NT2/D1 (cell line): Measurements from ENCODE around the gene ANTXRL.
"Not testable (repeated sequence)": the region's sequence is repeated elsewhere in the genome, so short reads cannot be mapped to it uniquely, and the experiment has no call there.

Experiments used
- DNase-seq: peaks from one replicate; pipeline ENCODE4 v3.0.0-alpha.2; 2011; ENCODE audit warnings: low read depth, low spot score
- H3K27me3 ChIP-seq: 2 replicates; pipeline ENCODE4 v1.6.0; 2011; ENCODE audit warnings: mild to moderate bottlenecking; ENCODE audit not compliant: insufficient read length, insufficient read depth
- H3K36me3 ChIP-seq: 2 replicates; pipeline ENCODE4 v1.6.1; 2011; ENCODE audit warnings: mild to moderate bottlenecking, low read length, mixed read lengths; ENCODE audit not compliant: insufficient read depth, insufficient read length
- H3K4me1 ChIP-seq: 2 replicates; pipeline ENCODE4 v1.5.1; 2011; ENCODE audit not compliant: insufficient read depth, insufficient read length
- H3K4me3 ChIP-seq: 2 replicates; pipeline ENCODE4 v1.5.1; 2011; ENCODE audit warnings: low read depth; ENCODE audit not compliant: insufficient read length
- H3K9ac ChIP-seq: 2 replicates; pipeline ENCODE4 v1.6.0; 2011; ENCODE audit warnings: low read depth; ENCODE audit not compliant: insufficient read length
- H3K9me3 ChIP-seq: 2 replicates; pipeline ENCODE4 v1.5.1; 2011; ENCODE audit warnings: mild to moderate bottlenecking, low read length; ENCODE audit not compliant: insufficient read depth
- SUZ12 ChIP-seq: IDR thresholded peaks from 2 replicates; pipeline ENCODE4 v1.6.1; 2011; ENCODE audit not compliant: insufficient read length, insufficient read depth; ENCODE audit errors: extremely low read depth
- YY1 ChIP-seq: IDR thresholded peaks from 2 replicates; pipeline ENCODE4 v1.6.1; 2011; ENCODE audit not compliant: insufficient read length, insufficient read depth
- ZNF274 ChIP-seq: IDR thresholded peaks from 2 replicates; pipeline ENCODE4 v1.6.1; 2011; ENCODE audit warnings: mild to moderate bottlenecking, low read depth, low read length

The ANTXRL gene

DNA sequence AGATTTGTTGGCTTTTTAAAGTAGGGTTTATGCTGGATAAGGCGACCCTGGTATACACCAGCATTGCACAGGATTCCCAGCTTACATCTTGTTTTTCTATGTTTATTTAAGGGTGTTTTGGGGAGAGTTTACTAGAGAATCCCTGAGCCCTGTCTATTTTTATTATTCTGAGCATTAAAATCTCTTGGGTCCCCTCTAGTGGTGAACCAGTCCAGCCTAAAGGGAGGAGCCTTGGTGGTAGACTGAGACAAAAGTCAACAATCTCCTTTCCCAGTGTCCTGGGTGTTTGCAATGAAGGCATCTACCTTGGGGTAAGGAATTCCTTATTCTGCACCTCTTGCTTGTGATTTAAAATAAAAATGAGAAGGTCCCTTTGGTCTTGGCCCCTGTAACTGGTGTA, 38.2 kb downstream of the ANTXRL start:
- H3K4me1 ChIP-seq = peaks cover 10% of the 10 kb centered on the region
- no peak for DNase-seq
- no peak overlapping the region for H3K4me3 ChIP-seq
- peaks cover 4% of the 10 kb centered on the region for H3K27me3 ChIP-seq
- no peaks in the 10 kb centered on the region for H3K36me3 ChIP-seq
- TF ChIP-seq SUZ12 = no peak
- TF ChIP-seq YY1 = no peak
- no peak for TF ChIP-seq ZNF274
- H3K9ac ChIP-seq = no peak overlapping the region
- no peaks in the 10 kb centered on the region for H3K9me3 ChIP-seq

DNA sequence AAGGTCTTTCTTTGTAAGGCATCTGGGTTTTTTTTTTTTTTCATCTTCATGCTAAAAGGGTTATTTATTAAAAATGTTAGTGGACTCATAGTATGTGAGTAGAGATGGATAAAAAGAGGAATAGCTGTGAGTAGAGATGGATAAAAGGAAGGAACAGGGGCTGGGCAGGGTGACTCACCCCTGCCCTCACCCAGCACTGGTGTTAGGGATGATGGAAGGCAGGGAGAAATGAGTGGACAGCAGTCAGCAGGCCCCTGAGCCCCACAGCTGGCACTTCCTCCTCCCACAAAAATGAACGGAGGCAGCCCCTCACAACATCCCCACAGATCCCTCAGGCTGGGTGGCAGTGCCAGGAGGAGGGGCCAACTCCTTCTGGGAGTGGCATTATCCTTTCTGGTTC, 39.3 kb downstream of the ANTXRL start:
- TF ChIP-seq YY1 (no peak), SUZ12 (no peak), ZNF274 (no peak)
- Histone ChIP-seq H3K36me3 (no peaks in the 10 kb centered on the region), H3K27me3 (peaks cover 4% of the 10 kb centered on the region), H3K4me3 (no peak overlapping the region), H3K9me3 (no peaks in the 10 kb centered on the region), H3K9ac (no peak overlapping the region), H3K4me1 (peaks cover 10% of the 10 kb centered on the region)
- DNase-seq = no peak

DNA sequence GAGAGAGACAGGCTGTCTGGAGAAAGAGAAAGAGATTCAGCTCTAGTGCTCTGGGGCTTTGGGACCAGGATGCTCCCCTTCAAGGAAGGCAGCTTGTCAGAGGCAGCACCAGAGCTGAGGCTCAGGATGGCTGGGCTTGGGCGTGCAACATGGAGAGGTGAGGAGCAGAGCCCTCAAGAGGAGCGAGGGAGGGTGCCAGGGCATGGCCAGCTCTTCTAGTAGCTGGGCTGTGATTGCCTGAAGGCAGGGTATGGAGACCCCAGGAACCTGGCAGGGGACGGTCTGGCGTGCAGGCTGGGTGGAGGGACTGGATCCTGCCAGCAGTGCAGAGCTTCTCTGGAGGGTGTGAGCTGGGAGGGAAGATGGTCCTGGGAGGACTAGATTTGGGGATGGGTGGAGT, 40.2 kb downstream of the ANTXRL start:
- no peak overlapping the region for H3K4me3 ChIP-seq
- H3K9ac ChIP-seq = no peak overlapping the region
- peaks cover 5% of the 10 kb centered on the region for H3K27me3 ChIP-seq
- H3K9me3 ChIP-seq = no peaks in the 10 kb centered on the region
- H3K4me1 ChIP-seq = peaks cover 10% of the 10 kb centered on the region
- no peak for DNase-seq
- TF ChIP-seq ZNF274 (no peak), SUZ12 (no peak), YY1 (no peak)
- no peaks in the 10 kb centered on the region for H3K36me3 ChIP-seq

DNA sequence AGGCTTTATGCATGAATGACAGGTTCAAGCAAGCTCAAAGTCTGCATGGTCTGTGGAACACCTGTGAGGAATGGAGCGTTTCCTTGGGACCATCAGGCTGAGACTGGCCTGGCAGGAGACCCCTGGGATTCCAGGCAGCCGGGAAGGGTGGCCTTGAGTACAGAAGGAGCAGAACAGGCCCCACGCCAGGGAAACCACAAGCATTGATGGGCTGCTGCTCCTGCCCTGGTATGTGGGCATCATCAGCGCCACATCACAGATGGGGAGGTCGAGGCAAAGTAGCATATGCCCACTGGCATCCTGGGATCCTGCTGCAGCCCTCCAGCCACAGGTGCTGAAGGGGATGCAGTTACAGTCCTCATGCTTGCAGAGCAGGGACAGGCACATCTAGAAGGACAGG, 40.9 kb downstream of the ANTXRL start:
- Histone ChIP-seq H3K4me3 (no peak overlapping the region), H3K4me1 (peaks cover 10% of the 10 kb centered on the region), H3K9me3 (no peaks in the 10 kb centered on the region), H3K27me3 (peaks cover 7% of the 10 kb centered on the region), H3K36me3 (no peaks in the 10 kb centered on the region), H3K9ac (no peak overlapping the region)
- TF ChIP-seq YY1 (no peak), SUZ12 (no peak), ZNF274 (no peak)
- DNase-seq = no peak

DNA sequence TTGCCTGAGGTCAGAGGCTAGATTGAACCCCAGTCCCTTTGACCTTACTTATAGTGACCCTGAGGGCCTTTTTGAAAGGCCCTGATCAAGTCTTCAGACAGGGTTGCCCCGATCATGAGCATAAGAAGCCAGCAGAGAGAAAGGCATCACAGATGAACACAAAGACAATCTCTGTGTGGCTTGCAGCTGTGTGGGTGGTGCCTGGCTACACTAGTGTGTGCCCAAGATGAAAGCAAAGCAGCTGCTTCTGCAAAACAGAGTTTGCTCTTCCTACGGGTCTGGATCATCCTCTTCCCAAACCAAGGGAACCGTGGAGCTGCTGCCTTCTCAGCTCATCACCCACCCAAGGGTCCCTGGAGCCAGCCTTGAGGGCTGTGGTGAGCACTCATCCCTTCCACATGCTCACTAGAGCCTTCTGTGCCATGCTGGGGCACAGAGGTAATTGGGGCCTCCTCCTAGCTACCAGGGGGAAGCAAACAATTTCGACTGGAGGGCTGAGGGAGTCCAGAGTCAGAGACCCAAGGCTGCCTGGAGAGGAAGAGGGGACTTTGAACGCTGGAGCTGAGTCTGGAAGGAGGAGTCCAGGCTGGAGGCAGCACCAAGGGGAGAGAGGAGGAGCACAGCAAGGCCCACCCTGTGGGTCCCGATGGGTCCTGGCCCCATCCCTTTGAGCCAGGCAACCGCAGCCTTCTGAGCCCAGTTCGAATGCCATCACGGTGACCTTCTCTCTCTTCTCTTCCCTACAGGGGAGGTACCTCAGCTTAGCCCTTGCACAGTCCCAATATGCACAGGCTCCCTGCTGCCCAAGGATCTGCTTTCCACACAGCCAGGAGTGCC, 42.3 kb downstream of the ANTXRL start:
- Histone ChIP-seq H3K36me3 (no peaks in the 10 kb centered on the region), H3K4me1 (peaks cover 10% of the 10 kb centered on the region), H3K9me3 (no peaks in the 10 kb centered on the region), H3K27me3 (peaks cover 7% of the 10 kb centered on the region), H3K9ac (no peak overlapping the region), H3K4me3 (no peak overlapping the region)
- DNase-seq = no peak
- TF ChIP-seq YY1 = no peak
- TF ChIP-seq SUZ12 = no peak
- TF ChIP-seq ZNF274 = no peak

DNA sequence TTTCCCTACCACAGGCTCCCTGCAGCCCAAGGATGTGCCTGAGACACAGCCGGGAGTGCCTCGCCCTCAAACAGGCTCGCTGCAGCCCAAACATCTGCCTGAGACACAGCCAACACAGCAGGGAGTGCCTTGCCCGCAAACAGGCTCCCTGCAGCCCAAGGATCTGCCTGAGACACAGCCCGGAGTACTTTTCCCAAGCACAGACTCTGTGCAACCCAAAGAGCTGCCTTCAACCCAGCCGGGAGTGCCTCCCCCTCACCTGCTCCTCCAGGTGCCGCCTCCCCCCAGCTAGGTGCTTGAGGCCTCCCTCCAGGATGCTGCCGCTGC, 42.9 kb downstream of the ANTXRL start:
- TF ChIP-seq ZNF274 (no peak), SUZ12 (no peak), YY1 (no peak)
- Histone ChIP-seq H3K27me3 (peaks cover 7% of the 10 kb centered on the region), H3K4me3 (no peak overlapping the region), H3K36me3 (no peaks in the 10 kb centered on the region), H3K9ac (no peak overlapping the region), H3K9me3 (no peaks in the 10 kb centered on the region), H3K4me1 (peaks cover 10% of the 10 kb centered on the region)
- no peak for DNase-seq

- TF ChIP-seq YY1 (no peak), SUZ12 (no peak), ZNF274 (no peak)
- Histone ChIP-seq H3K36me3 (no peaks in the 10 kb centered on the region), H3K27me3 (peaks cover 7% of the 10 kb centered on the region), H3K9ac (no peak overlapping the region), H3K4me3 (no peak overlapping the region), H3K4me1 (peaks cover 10% of the 10 kb centered on the region), H3K9me3 (no peaks in the 10 kb centered on the region)
- DNase-seq = no peak
These were observed 44.1 kb downstream of the ANTXRL start for GRCh38 chr10:46330894-46331293.

GRCh38 chr10:46365484-46365883, 78.7 kb downstream of the ANTXRL start:
- not testable (repeated sequence) for H3K9ac ChIP-seq, DNase-seq, H3K4me3 ChIP-seq, H3K9me3 ChIP-seq, H3K27me3 ChIP-seq, H3K4me1 ChIP-seq, H3K36me3 ChIP-seq

- H3K27me3 ChIP-seq, DNase-seq, H3K4me3 ChIP-seq, H3K36me3 ChIP-seq, H3K9me3 ChIP-seq, H3K9ac ChIP-seq, H3K4me1 ChIP-seq: not testable (repeated sequence)
These were observed 80.4 kb downstream of the ANTXRL start for GRCh38 chr10:46367209-46367608.

GRCh38 chr10:46367666-46368240, 81.0 kb downstream of the ANTXRL start:
- H3K4me1 ChIP-seq, DNase-seq, H3K9me3 ChIP-seq, H3K4me3 ChIP-seq, H3K9ac ChIP-seq, H3K27me3 ChIP-seq, H3K36me3 ChIP-seq: not testable (repeated sequence)

GRCh38 chr10:46368956-46369355, 82.2 kb downstream of the ANTXRL start:
- not testable (repeated sequence) for H3K4me3 ChIP-seq, H3K27me3 ChIP-seq, DNase-seq, H3K4me1 ChIP-seq, H3K36me3 ChIP-seq, H3K9me3 ChIP-seq, H3K9ac ChIP-seq
